OCI-LY1 (cell line): ENCODE results near the gene ADAM12.

Experiments
- H2AFZ ChIP-seq: fragments of 200-600 bp; sonication (generic), shearing (Covaris generic); 2 replicates; pipeline ENCODE4 v1.6.0; 2014; ENCODE audit warnings: antibody characterized with exemption, mild to moderate bottlenecking, low read length
- H3F3A ChIP-seq: fragments of 200-600 bp; sonication (generic), shearing (Covaris generic); 2 replicates; pipeline ENCODE4 v1.6.0; 2014; ENCODE audit warnings: mild to moderate bottlenecking, antibody characterized with exemption, low read length, moderate library complexity; ENCODE audit not compliant: insufficient read depth
- H3K27ac ChIP-seq: fragments of 200-600 bp; sonication (generic); 2 replicates; pipeline ENCODE4 v1.5.1; 2014; ENCODE audit warnings: low read length, mixed run types, mild to moderate bottlenecking, low read depth; ENCODE audit not compliant: poor library complexity, severe bottlenecking
- H3K27me3 ChIP-seq: fragments of 200-600 bp; sonication (generic); 2 replicates; pipeline ENCODE4 v1.6.0; 2014; ENCODE audit warnings: antibody characterized with exemption, mild to moderate bottlenecking, low read length, moderate library complexity; ENCODE audit not compliant: insufficient read depth
- H3K36me3 ChIP-seq: fragments of 200-600 bp; sonication (generic); 2 replicates; pipeline ENCODE4 v1.6.1; 2014; ENCODE audit warnings: mild to moderate bottlenecking, antibody characterized with exemption, low read length, moderate library complexity, mixed read lengths; ENCODE audit not compliant: insufficient read depth
- H3K4me1 ChIP-seq: fragments of 200-600 bp; sonication (generic); 2 replicates; pipeline ENCODE4 v1.5.1; 2014; ENCODE audit warnings: mild to moderate bottlenecking, low read length, moderate library complexity; ENCODE audit not compliant: insufficient read depth, severe bottlenecking
- H3K4me2 ChIP-seq: fragments of 200-600 bp; sonication (generic), shearing (Covaris generic); 2 replicates; pipeline ENCODE4 v1.6.1; 2014; ENCODE audit warnings: low read length
- H3K4me3 ChIP-seq: fragments of 200-600 bp; sonication (generic); 2 replicates; pipeline ENCODE4 v1.5.1; 2014; ENCODE audit warnings: low read length, low read depth, mild to moderate bottlenecking, mixed read lengths; ENCODE audit not compliant: poor library complexity, severe bottlenecking
- H3K79me2 ChIP-seq: fragments of 200-600 bp; shearing (Covaris generic); 2 replicates; pipeline ENCODE4 v1.6.1; 2016; ENCODE audit warnings: mixed run types, low read length, mixed read lengths; ENCODE audit not compliant: insufficient read depth
- H3K9ac ChIP-seq: fragments of 200-600 bp; sonication (generic), shearing (Covaris generic); 2 replicates; pipeline ENCODE4 v1.6.1; 2014; ENCODE audit warnings: mild to moderate bottlenecking, low read length, mixed read lengths
- H3K9me2 ChIP-seq: fragments of 200-600 bp; sonication (generic), shearing (Covaris generic); 2 replicates; pipeline ENCODE4 v1.6.1; 2014; ENCODE audit warnings: low read depth, mild to moderate bottlenecking, low read length, mixed read lengths
- H3K9me3 ChIP-seq: fragments of 200-600 bp; shearing (Covaris generic); 2 replicates; pipeline ENCODE4 v1.6.1; 2014; ENCODE audit warnings: low read length, mixed read lengths
- H4K20me1 ChIP-seq: fragments of 200-600 bp; sonication (generic), shearing (Covaris generic); 2 replicates; pipeline ENCODE4 v1.6.0; 2016; ENCODE audit warnings: mild to moderate bottlenecking, low read length; ENCODE audit not compliant: insufficient read depth
- CTCF ChIP-seq: fragments of 200-600 bp; sonication (generic), shearing (Covaris generic); IDR thresholded peaks from 2 replicates; pipeline ENCODE4 v1.5.1; 2017; ENCODE audit warnings: mild to moderate bottlenecking, antibody characterized with exemption, low read length, moderate library complexity, mixed read lengths
- EZH2 ChIP-seq: fragments of 200-600 bp; sonication (generic), shearing (Covaris generic); IDR thresholded peaks from 2 replicates; pipeline ENCODE4 v1.8.0; 2017; ENCODE audit warnings: borderline replicate concordance, mixed run types, mild to moderate bottlenecking, antibody characterized with exemption, low read length, moderate library complexity, mixed read lengths

The ADAM12 gene

DNA sequence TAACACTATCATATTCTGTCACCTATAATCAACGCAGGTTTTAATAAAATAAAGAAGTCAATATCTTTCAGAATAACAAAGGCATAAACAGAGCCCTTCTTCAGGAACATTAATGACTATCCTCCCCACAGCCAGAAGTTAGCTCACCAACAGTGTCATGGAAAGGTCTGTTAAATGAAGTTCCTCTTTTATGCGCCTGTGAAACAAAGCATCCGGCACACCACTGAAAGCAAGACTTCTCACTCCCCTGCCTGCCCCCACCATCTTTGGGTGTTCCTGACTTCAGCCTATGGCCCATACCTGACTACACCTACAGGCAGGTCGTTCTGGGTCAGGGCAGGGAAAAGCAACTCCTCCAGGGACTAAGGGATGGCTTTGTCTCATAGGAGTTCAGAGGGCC is 286.5 kb downstream of the ADAM12 start:
- H3K79me2 ChIP-seq, result no peaks in the 10 kb centered on the region
- no peak overlapping the region for H3K27ac ChIP-seq
- no peak overlapping the region for H3K4me3 ChIP-seq
- no peaks in the 10 kb centered on the region for H4K20me1 ChIP-seq
- H3K27me3 ChIP-seq, result peaks cover 3% of the 10 kb centered on the region; the same call in 1 of the 2 replicates
- no peak overlapping the region for H3K4me2 ChIP-seq
- H3F3A ChIP-seq, result no peaks in the 10 kb centered on the region
- no peaks in the 10 kb centered on the region for H3K36me3 ChIP-seq
- TF ChIP-seq CTCF (no peak), EZH2 (no peak)
- no peaks in the 10 kb centered on the region for H3K9me2 ChIP-seq
- no peak overlapping the region for H3K9ac ChIP-seq
- H2AFZ ChIP-seq, result no peak overlapping the region
- H3K4me1 ChIP-seq, result no peaks in the 10 kb centered on the region
- H3K9me3 ChIP-seq, result no peaks in the 10 kb centered on the region

DNA sequence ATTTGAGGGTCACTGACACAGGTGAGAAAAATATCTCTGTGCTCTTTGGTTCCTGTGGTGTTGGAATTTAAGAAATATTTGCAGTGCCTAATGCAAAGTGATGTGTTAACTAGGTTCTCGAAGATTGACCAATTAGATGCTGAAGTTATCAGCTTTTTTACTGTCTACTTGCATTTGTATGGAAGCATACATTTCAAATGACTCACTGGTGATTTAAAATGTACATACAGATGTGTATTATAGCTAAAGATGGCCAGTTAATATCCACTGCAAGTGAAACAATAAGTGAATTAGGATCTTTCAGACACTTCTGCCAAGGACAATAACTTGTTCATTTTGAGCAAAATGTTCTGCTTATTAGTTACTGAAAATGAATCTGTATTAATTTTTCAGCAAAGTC is 287.0 kb downstream of the ADAM12 start:
- H3K27ac ChIP-seq, result no peak overlapping the region
- no peaks in the 10 kb centered on the region for H4K20me1 ChIP-seq
- no peaks in the 10 kb centered on the region for H3K79me2 ChIP-seq
- no peaks in the 10 kb centered on the region for H3K9me3 ChIP-seq
- no peaks in the 10 kb centered on the region for H3K36me3 ChIP-seq
- H2AFZ ChIP-seq, result no peak overlapping the region
- H3K9ac ChIP-seq, result no peak overlapping the region
- H3F3A ChIP-seq, result no peaks in the 10 kb centered on the region
- H3K4me3 ChIP-seq, result no peak overlapping the region
- TF ChIP-seq EZH2 (no peak), CTCF (no peak)
- H3K4me1 ChIP-seq, result no peaks in the 10 kb centered on the region
- H3K9me2 ChIP-seq, result no peaks in the 10 kb centered on the region
- no peak overlapping the region for H3K4me2 ChIP-seq
- H3K27me3 ChIP-seq, result peaks cover 3% of the 10 kb centered on the region; the same call in 1 of the 2 replicates

- H2AFZ ChIP-seq, result no peak overlapping the region
- H3K9me3 ChIP-seq, result no peaks in the 10 kb centered on the region
- H3K79me2 ChIP-seq, result no peaks in the 10 kb centered on the region
- H3K4me1 ChIP-seq, result no peaks in the 10 kb centered on the region
- H3K9me2 ChIP-seq, result no peaks in the 10 kb centered on the region
- H3F3A ChIP-seq, result no peaks in the 10 kb centered on the region
- H3K4me2 ChIP-seq, result no peak overlapping the region
- no peaks in the 10 kb centered on the region for H3K36me3 ChIP-seq
- H3K9ac ChIP-seq, result no peak overlapping the region
- no peak overlapping the region for H3K4me3 ChIP-seq
- H3K27ac ChIP-seq, result no peak overlapping the region
- TF ChIP-seq CTCF (no peak), EZH2 (no peak)
- no peaks in the 10 kb centered on the region for H4K20me1 ChIP-seq
- peaks cover 3% of the 10 kb centered on the region; the same call in 1 of the 2 replicates for H3K27me3 ChIP-seq
Observed at GRCh38 chr10:126099366-126099765, 288.9 kb downstream of the ADAM12 start.
